Gastroesophageal sphincter (tissue), 3 donors: ENCODE data around the gene IDUA.

Experiments used
- CTCF ChIP-seq, 4 experiments: fragments of 200-600 bp in 2 of 4; fragments of 450-650 bp in 2 of 4; sonication (generic) in 1 of 4; IDR thresholded peaks; one replicate each; pipeline ENCODE4 v1.5.1; 2017 to 2019; ENCODE audit warnings: antibody characterized with exemption in 4 of 4, mild to moderate bottlenecking in 2 of 4, moderate library complexity in 2 of 4
- POLR2A ChIP-seq, 2 donors: fragments of 450-650 bp; IDR thresholded peaks; one replicate each; pipeline ENCODE4 v1.6.1; 2017; ENCODE audit warnings: antibody characterized with exemption in 2 of 2, mild to moderate bottlenecking in 2 of 2, moderate library complexity in 1 of 2

DNA sequence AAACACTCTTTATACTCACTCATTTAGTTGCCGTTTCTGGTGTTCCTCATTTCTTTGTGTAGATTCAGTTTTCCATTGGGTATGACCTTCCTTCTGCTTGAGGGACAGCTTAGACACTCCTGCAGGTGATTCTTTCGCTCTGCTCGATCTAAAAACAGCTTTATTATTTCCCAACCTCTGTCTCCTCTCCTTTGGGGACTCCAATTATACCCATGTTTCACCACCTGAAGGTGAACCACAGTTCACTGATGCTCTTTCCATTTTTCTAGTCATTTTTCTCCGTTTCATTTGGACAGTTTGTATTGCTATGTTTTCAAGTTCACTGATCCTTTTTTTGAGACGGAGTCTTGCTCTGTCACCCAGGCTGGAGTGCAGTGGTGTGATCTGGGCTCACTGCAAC, 20.0 kb downstream of the IDUA start:
- TF ChIP-seq CTCF (IDR thresholded peaks at IDR 0.05) (no peak), POLR2A (IDR thresholded peaks at IDR 0.05) (no peak)
